Activated naive CD8-positive, alpha-beta T cell treated with anti-CD3 and anti-CD28 coated beads for 36 hours (primary cell): ENCODE data around the gene LARGE1. TPM values are rescaled to one million over a fixed set of nuclear protein-coding genes. Genes with fewer than 3 reads are reported as not detected.

ENCODE experiments used
- DNase-seq: peaks from one replicate; pipeline ENCODE4 v3.0.0; 2021
- H3K27ac Mint-ChIP-seq: one replicate; pipeline ENCODE4 v1.8.0; 2022; ENCODE audit warnings: mild to moderate bottlenecking, moderate library complexity, mixed read lengths
- H3K27me3 Mint-ChIP-seq: one replicate; pipeline ENCODE4 v1.8.0; 2022; ENCODE audit warnings: mild to moderate bottlenecking, mixed read lengths
- H3K36me3 Mint-ChIP-seq: one replicate; pipeline ENCODE4 v1.8.0; 2021; ENCODE audit warnings: mild to moderate bottlenecking, mixed read lengths
- H3K4me1 Mint-ChIP-seq: one replicate; pipeline ENCODE4 v1.8.0; 2021; ENCODE audit warnings: mixed read lengths
- H3K4me3 Mint-ChIP-seq: one replicate; pipeline ENCODE4 v1.8.0; 2022; ENCODE audit warnings: mild to moderate bottlenecking, moderate library complexity, mixed read lengths
- H3K9me3 Mint-ChIP-seq: one replicate; pipeline ENCODE4 v1.8.0; 2022; ENCODE audit warnings: mixed read lengths
- total RNA-seq, 2 experiments: library from RNA; stranded (reverse); gene quantifications; one replicate each; pipeline ENCODE4 v1.2.3, GENCODE V29; 2021

LARGE1 gene
- total RNA-seq = under 1 TPM; 0.28 to 0.93 TPM

DNA sequence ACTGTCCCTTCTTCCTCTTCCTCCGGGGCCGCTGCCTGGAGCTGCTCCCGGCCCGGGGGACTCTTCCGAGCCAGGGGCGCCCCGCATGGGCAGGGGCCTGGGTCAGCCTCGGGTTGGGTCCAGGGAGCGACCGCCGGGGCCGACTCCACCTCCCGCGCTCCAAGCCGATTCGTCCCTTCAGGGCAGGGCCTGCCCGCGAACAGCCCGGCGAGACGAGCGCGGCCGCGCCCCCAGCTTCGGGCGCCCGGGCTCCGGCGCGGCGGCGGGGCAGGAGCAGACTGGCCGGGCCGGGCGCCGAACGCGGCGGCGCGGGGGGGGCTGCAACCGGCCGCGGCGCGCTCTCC lies at the start of gene LARGE1:
Gene LARGE1, minus strand, starts transcription at position 280 of the 344 bp plus-strand sequence.
- no peak within 1 kb of the TSS for H3K27ac Mint-ChIP-seq
- H3K9me3 Mint-ChIP-seq = no peaks in the 10 kb centered on the region
- peaks cover 70% of the 10 kb centered on the region for H3K27me3 Mint-ChIP-seq
- H3K4me1 Mint-ChIP-seq = peaks cover 17% of the 10 kb centered on the region
- peak within 1 kb of the TSS; percentile 73 for H3K4me3 Mint-ChIP-seq
- no peaks in the 10 kb centered on the region for H3K36me3 Mint-ChIP-seq
- DNase-seq = peak; percentile 4

DNA sequence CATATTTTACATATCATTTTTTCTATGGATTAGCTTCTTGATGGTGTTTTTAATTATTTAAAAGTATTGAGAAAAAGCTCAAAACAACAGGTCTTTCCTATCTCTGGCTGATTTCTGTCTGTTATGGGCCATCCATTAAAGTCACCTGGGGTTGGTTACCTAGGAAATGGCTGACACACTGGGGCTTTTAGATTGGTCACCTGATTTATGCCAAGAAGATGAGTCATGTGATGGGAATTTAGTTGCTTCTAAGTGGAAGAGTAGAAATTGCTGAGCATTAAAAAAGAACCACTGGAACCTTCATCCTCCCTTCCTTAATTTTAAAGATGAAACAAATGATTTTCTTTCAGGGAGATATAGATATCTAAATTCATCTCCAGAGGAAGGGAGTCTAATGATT lies 48.8 kb upstream of the LARGE1 start:
- Mint-ChIP-seq H3K27me3 (peaks cover 21% of the 10 kb centered on the region), H3K4me3 (no peak overlapping the region), H3K4me1 (no peaks in the 10 kb centered on the region), H3K27ac (no peak overlapping the region), H3K36me3 (no peaks in the 10 kb centered on the region), H3K9me3 (no peaks in the 10 kb centered on the region)
- no peak for DNase-seq

DNA sequence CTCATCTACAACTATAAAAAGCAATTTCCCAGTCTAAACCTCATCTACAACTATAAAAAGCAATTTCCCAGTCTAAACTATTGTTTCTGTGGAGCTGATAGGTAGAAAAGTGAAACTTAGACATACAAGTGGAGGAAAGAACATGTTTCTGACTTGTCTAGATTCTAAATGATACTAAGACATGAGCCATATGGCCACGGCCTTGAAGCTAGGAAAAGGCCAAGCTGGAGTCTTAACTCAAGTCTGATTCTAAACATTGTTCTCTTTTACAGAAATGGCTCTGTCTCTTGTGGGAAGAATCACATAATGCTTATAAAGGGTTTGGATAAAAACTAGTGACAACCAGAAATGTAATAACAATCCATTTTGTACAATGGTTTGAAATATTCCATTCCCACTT lies 43.8 kb upstream of the LARGE1 start:
- Mint-ChIP-seq H3K27ac (no peak overlapping the region), H3K4me3 (no peak overlapping the region), H3K27me3 (no peaks in the 10 kb centered on the region)

DNA sequence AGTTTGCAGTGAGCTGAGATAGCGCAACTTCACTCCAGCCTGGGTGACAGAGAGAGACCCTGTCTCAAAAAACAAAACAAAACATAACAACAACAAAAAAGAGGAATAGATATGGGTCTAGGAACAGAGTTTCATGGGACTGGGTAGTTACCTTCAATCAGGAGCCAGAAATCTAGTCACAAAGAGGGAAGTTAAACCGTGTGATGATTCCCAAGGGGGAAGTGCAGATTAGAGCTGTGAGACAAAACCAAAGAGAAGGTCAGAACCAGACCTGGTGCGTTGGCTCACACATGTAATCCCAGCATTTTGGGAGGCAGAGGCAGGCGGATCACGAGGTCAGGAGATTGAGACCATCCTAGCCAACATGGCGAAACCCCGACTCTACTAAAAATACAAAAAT lies 42.1 kb upstream of the LARGE1 start:
- no peak overlapping the region for H3K27ac Mint-ChIP-seq
- H3K36me3 Mint-ChIP-seq = no peaks in the 10 kb centered on the region
- H3K27me3 Mint-ChIP-seq = no peaks in the 10 kb centered on the region
- no peaks in the 10 kb centered on the region for H3K4me1 Mint-ChIP-seq
- H3K9me3 Mint-ChIP-seq = no peaks in the 10 kb centered on the region
- no peak for DNase-seq
- no peak overlapping the region for H3K4me3 Mint-ChIP-seq

More for the DNA sequence above, 43.8 kb upstream of the LARGE1 start:
- Mint-ChIP-seq H3K4me1 (no peaks in the 10 kb centered on the region), H3K36me3 (no peaks in the 10 kb centered on the region), H3K9me3 (no peaks in the 10 kb centered on the region)
- no peak for DNase-seq

DNA sequence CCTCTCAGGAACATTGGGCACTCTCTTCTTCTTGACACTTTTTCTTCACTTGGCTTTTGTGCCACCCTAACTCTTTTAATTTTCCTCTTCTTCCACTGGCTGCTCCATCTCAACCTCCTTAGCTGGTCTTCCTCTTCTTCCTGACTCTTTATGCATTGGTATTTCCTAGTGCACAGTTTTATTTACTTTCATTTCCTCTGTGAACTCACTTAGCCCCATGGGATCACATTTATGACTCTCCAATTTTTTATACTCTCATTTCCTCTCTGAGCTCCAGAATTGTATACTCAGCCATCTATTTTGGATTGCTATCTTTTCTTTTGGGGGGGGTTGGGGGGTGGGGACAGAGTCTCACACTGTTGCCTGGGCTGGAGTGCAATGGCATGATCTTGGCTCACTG lies 38.5 kb upstream of the LARGE1 start:
- no peaks in the 10 kb centered on the region for H3K27me3 Mint-ChIP-seq
- H3K27ac Mint-ChIP-seq = no peak overlapping the region
- no peak overlapping the region for H3K4me3 Mint-ChIP-seq
- DNase-seq = no peak
- no peaks in the 10 kb centered on the region for H3K9me3 Mint-ChIP-seq
- H3K4me1 Mint-ChIP-seq = no peaks in the 10 kb centered on the region
- H3K36me3 Mint-ChIP-seq = no peaks in the 10 kb centered on the region

DNA sequence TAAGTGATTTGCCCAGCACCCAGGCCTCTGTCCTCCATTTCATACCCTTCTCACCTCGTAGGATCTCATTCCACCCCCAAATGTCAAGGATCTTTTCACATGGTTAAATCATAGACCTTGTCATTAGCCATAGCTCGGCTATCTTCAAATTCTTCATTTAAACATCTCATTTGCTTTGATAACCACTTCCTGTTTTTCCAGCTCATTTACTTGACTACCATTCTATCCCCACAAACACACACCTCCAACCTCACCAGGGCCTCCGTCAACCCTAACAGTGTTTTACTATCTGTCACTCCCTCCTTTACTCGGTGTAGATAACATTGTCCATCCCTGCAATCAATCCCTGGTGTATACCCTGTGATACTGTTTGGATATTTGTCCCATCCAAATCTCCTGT lies 36.8 kb upstream of the LARGE1 start:
- no peak for DNase-seq
- no peaks in the 10 kb centered on the region for H3K27me3 Mint-ChIP-seq
- H3K4me3 Mint-ChIP-seq = no peak overlapping the region
- H3K36me3 Mint-ChIP-seq = no peaks in the 10 kb centered on the region
- no peaks in the 10 kb centered on the region for H3K9me3 Mint-ChIP-seq
- H3K4me1 Mint-ChIP-seq = no peaks in the 10 kb centered on the region
- H3K27ac Mint-ChIP-seq = no peak overlapping the region

DNA sequence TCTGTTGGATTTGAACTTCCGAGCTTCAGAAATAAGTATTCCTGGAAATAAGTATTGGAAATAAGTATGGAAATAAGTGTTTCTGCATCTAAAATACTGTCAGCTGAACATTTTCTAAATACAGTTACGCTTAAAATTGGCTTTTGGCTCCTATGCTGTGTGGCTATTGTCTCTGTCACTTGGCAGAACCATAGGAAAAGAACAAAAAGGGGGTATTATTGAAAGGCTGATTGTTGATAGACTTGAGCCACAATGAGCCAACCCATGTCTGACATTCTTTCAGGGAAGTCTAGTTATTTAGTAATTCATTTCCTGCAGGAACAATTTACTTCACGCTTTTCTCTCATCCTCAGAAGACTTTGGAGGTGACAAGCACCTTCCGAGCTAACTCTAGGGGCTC lies 32.5 kb upstream of the LARGE1 start:
- H3K9me3 Mint-ChIP-seq = no peaks in the 10 kb centered on the region
- H3K27me3 Mint-ChIP-seq = peaks cover 2% of the 10 kb centered on the region
- no peak overlapping the region for H3K4me3 Mint-ChIP-seq
- H3K4me1 Mint-ChIP-seq = no peaks in the 10 kb centered on the region
- H3K27ac Mint-ChIP-seq = no peak overlapping the region
- no peak for DNase-seq
- no peaks in the 10 kb centered on the region for H3K36me3 Mint-ChIP-seq

DNA sequence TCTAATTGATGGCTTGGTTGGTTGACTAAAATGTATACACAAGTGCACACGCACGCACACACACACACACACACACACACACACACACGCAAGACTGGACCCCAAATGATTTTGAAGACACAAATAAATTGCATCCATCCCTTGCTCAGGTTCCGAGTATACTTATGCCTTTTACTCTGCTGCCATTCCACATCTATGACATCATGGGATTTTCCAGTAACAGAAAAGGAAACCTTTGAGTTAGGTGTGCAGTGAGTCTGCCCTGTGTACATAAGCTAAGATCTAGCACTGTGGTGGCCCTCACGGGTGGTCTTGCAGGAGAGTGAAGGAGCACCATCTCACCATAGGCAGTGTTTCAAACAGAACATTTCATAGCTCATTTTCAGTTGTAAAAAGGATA lies 20.5 kb upstream of the LARGE1 start:
- H3K36me3 Mint-ChIP-seq = no peaks in the 10 kb centered on the region
- no peak overlapping the region for H3K4me3 Mint-ChIP-seq

DNA sequence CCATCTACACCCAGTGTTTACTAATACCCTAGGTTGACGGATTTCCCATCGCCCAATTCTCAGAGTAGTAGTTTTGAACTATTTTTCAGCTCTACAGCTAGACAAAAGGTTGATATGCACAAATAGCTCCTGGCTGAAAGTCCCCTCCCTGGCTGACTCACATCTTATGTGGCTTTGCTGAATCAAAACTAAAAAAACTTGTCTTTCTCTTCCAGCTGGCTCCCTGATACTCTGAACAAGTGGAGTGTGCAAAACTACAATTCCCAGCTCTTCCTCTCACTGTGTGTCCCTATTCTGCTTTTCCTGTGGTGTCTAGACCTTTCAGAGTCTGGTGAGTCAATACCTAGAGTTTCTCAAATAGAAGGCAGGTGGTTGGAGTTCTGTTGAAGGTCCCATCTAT lies 12.7 kb upstream of the LARGE1 start:
- Mint-ChIP-seq H3K9me3 (peaks cover 2% of the 10 kb centered on the region), H3K36me3 (no peaks in the 10 kb centered on the region), H3K4me3 (no peak overlapping the region), H3K27ac (no peak overlapping the region), H3K4me1 (no peaks in the 10 kb centered on the region), H3K27me3 (peaks cover 21% of the 10 kb centered on the region)
- no peak for DNase-seq

More for the DNA sequence above, 20.5 kb upstream of the LARGE1 start:
- no peaks in the 10 kb centered on the region for H3K4me1 Mint-ChIP-seq
- no peak overlapping the region for H3K27ac Mint-ChIP-seq
- no peak for DNase-seq
- peaks cover 10% of the 10 kb centered on the region for H3K27me3 Mint-ChIP-seq
- peaks cover 5% of the 10 kb centered on the region for H3K9me3 Mint-ChIP-seq

DNA sequence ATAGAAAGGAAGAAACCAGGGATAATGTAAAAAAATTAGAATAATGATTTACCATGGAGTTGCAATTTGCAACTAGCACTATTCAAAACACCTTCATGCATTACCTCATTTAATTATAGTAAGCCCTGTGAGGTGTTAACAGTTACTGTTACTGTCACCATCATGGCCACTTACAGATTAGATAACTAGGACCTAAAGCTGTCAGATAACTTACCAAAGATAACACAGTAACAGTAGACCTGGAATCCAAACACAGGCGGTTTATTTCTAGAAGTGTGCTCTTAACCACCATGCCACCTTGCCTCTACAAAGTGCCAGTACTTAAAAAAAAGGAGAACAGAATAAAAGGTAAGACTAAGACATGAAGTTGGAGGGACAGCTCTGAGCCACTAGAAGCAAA lies 11.1 kb upstream of the LARGE1 start:
- no peak overlapping the region for H3K4me3 Mint-ChIP-seq
- no peak for DNase-seq
- no peaks in the 10 kb centered on the region for H3K4me1 Mint-ChIP-seq
- H3K36me3 Mint-ChIP-seq = no peaks in the 10 kb centered on the region
- peaks cover 14% of the 10 kb centered on the region for H3K27me3 Mint-ChIP-seq
- peaks cover 2% of the 10 kb centered on the region for H3K9me3 Mint-ChIP-seq
- H3K27ac Mint-ChIP-seq = no peak overlapping the region

DNA sequence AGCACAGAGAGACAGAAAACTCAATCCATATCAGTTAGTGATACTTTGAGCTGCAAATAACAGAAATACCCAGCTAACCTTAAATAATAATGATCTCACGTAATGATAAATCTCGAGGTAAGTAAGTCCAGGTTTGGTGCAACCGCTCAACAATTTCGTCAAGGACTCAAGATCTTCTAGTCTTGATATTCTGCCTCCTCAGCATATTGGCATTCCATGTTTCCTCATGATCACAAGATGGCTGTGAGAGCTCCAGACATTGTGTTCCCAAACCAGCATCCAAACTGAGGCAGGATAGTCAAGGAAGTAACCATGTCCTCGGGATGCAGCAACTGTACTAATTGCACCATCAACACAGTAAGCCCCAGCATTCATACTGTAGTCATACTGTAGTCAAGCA lies 7.5 kb upstream of the LARGE1 start:
- DNase-seq = no peak
- H3K27ac Mint-ChIP-seq = no peak overlapping the region
- no peaks in the 10 kb centered on the region for H3K9me3 Mint-ChIP-seq
- H3K36me3 Mint-ChIP-seq = no peaks in the 10 kb centered on the region
- peaks cover 40% of the 10 kb centered on the region for H3K27me3 Mint-ChIP-seq
- peaks cover 3% of the 10 kb centered on the region for H3K4me1 Mint-ChIP-seq
- no peak overlapping the region for H3K4me3 Mint-ChIP-seq

DNA sequence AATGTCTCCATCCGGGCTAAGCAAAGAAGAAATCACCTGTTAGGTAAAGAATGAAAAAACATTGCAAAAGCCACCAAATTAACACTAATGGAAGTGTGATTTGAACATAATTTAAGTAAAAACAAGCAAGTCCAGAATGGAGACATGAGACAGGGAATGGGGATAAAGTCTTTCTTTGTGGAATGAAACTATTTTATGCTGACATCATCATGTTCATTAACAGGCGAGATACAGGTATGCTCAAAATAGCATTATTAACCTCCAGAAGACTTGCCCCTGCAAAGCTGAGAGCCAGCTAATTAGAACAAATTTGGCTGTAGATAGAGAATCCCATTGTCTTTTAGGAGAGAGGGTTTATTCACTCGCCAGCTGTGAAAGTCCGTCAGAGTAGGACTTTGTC lies 4.9 kb upstream of the LARGE1 start:
- H3K4me3 Mint-ChIP-seq = no peak overlapping the region
- peaks cover 47% of the 10 kb centered on the region for H3K27me3 Mint-ChIP-seq
- no peak for DNase-seq
- no peaks in the 10 kb centered on the region for H3K36me3 Mint-ChIP-seq
- H3K4me1 Mint-ChIP-seq = peaks cover 11% of the 10 kb centered on the region
- H3K9me3 Mint-ChIP-seq = no peaks in the 10 kb centered on the region
- no peak overlapping the region for H3K27ac Mint-ChIP-seq

DNA sequence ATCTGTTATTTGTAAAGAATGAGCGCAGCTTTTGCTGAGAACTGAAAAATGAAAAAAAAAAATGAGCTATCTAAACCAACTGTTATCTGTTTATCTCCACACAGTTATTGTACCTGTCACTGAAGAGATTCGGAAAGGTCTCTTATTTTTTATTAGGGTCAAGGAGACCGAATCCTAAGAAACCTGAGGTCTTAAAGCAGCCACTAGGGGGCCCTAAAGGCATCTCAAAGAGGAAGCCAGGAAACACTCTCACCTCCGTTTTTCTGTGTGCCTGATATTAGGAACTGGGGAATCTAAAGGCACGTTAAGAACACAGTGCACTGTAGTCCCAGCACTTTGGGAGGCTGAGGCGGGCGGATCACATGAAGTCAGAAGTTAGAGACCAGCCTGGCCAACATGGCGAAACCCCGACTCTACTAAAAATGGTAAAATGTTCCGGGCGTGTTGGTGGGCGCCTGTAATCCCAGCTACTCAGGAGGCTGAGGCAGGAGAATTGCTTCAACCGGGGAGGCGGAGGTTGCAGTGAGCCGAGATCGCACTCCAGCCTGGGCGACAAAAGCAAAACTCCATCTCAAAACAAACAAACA lies 3.5 kb upstream of the LARGE1 start:
- Mint-ChIP-seq H3K36me3 (no peaks in the 10 kb centered on the region), H3K27ac (no peak overlapping the region), H3K27me3 (peaks cover 55% of the 10 kb centered on the region), H3K4me3 (no peak overlapping the region), H3K9me3 (no peaks in the 10 kb centered on the region), H3K4me1 (peaks cover 17% of the 10 kb centered on the region)
- DNase-seq = no peak

DNA sequence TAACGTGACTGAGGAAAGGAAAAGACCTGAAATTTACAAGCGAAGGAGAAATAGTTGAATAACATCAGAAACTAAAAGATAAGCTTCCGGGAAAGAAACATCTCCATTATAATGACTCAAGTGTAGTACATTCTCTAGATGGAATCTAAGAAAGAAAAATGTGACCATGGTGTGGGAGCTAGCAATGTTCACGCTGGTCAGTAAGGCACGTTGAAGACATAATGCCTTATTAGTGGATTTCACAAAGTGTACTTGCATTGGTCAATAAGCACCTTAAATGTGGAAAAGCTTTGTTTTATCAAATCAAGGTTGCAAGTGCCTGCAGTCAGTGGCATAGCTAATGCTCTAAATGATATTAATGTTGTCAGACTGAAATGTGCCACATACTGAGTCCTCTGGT lies 2.8 kb upstream of the LARGE1 start:
- Mint-ChIP-seq H3K4me3 (peak overlapping the region; percentile 65), H3K4me1 (peaks cover 17% of the 10 kb centered on the region), H3K36me3 (no peaks in the 10 kb centered on the region), H3K9me3 (no peaks in the 10 kb centered on the region), H3K27me3 (peaks cover 60% of the 10 kb centered on the region), H3K27ac (no peak overlapping the region)
- DNase-seq = no peak

DNA sequence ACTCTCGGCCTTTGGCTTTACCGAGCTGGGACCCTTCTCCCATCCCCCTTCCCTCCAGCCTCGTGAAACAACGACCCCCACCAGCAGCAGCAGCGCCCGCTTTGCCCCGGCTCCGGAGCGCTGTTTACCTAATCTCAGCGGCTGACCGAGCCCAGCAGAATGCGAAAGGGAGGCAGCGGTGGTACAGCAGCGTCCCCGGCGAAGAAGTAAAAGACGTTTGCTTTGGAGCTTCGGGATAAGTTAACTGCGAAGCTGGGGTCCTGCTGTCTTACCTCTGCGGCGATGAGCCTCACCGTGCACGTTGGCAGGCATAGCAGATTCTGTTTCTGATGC lies 2.0 kb upstream of the LARGE1 start:
- peak; percentile 3 for DNase-seq
- Mint-ChIP-seq H3K36me3 (no peaks in the 10 kb centered on the region), H3K27me3 (peaks cover 64% of the 10 kb centered on the region), H3K4me3 (peak overlapping the region; percentile 65), H3K4me1 (peaks cover 17% of the 10 kb centered on the region), H3K27ac (no peak overlapping the region), H3K9me3 (no peaks in the 10 kb centered on the region)

DNA sequence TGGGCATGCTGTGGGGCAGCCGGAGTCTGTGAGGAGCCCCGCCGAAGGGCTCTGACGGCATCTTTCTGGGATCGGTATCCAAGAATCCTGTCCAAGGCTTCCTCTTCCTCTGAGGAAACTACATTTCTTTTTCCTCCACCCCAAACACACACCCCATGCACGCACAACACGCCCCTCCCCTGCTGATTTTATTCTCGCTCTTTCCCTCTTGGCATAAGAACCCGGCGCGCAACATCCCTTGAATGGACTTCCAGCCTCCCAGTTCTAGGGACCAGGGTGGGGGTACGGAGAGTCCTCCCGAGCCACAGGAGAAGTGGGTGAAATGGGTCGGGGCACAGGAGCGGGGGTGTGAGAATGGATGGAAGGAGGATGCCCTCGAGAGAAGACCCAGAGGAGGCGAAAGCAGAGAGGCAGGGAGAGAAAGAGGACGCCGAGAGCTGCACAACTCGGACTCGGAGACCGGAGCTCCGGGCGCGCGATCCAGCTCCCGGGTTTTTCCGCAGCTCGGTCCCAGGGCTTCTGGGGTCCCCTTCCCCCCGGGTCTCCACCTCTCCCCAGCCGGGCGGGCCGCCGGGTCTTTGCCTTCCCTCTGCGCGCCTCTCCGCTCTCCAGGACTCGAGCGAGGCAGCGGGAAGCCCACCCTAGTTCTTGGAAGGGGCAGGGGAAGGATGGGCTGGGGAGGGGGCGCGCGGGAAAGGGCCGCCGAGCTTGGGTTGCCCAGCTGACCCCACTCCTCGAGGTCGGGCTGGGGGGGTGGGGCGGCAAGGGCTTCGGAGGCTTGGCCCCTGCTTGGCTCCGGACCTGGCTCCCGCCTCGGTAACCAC lies 1.5 kb upstream of the LARGE1 start:
- H3K27me3 Mint-ChIP-seq = peaks cover 70% of the 10 kb centered on the region
- DNase-seq = peak; percentile 18
- H3K9me3 Mint-ChIP-seq = no peaks in the 10 kb centered on the region
- H3K36me3 Mint-ChIP-seq = no peaks in the 10 kb centered on the region
- no peak overlapping the region for H3K27ac Mint-ChIP-seq
- H3K4me1 Mint-ChIP-seq = peaks cover 17% of the 10 kb centered on the region
- H3K4me3 Mint-ChIP-seq = peak overlapping the region; percentile 73
